Stomach (tissue), 9 donors: Measurements from ENCODE around the gene DENND2A. TPM values are rescaled to one million over a fixed set of nuclear protein-coding genes. Genes with fewer than 3 reads are reported as not detected.

Source experiments
- DNase-seq, 2 donors: peaks; one replicate each; pipeline versions ENCODE4 v3.0.0 to v3.0.0-alpha.2; 2013 to 2019
- H3K27ac ChIP-seq, 5 donors: fragments of 200-600 bp in 4 of 5; sonication (generic) in 4 of 5; one replicate each; pipeline ENCODE4 v1.5.1; 2013 to 2019; ENCODE audit warnings: mild to moderate bottlenecking in 1 of 5, moderate library complexity in 1 of 5
- H3K27me3 ChIP-seq, 3 donors: fragments of 200-600 bp; sonication (generic); one replicate each; pipeline ENCODE4 v1.5.1; 2017 to 2019; ENCODE audit warnings: mixed run types in 1 of 3
- H3K36me3 ChIP-seq, 4 donors: fragments of 200-600 bp; sonication (generic); 1 replicate in 3 of 4; 2 replicates in 1 of 4; pipeline ENCODE4 v1.5.1; 2016 to 2019
- H3K4me1 ChIP-seq, 4 donors: fragments of 200-600 bp; sonication (generic); one replicate each; pipeline ENCODE4 v1.5.1; 2016 to 2019
- H3K4me3 ChIP-seq, 4 donors: fragments of 200-600 bp; sonication (generic) in 3 of 4; one replicate each; pipeline ENCODE4 v1.5.1; 2016 to 2019; ENCODE audit warnings: mild to moderate bottlenecking in 1 of 4
- H3K9me3 ChIP-seq, 4 donors: fragments of 200-600 bp; sonication (generic); one replicate each; pipeline ENCODE4 v1.5.1; 2016 to 2019
- EP300 ChIP-seq: sonication (generic); formaldehyde crosslinking; IDR thresholded peaks from one replicate; pipeline ENCODE4 v1.6.1; 2017; ENCODE audit warnings: antibody characterized with exemption
- POLR2A ChIP-seq, 4 donors: fragments of 450-650 bp; IDR thresholded peaks; one replicate each; pipeline ENCODE4 v1.6.1; 2016; ENCODE audit warnings: antibody characterized with exemption in 4 of 4, control low read depth in 2 of 4, mild to moderate bottlenecking in 1 of 4, moderate library complexity in 1 of 4
- POLR2AphosphoS5 ChIP-seq, 3 donors: sonication (generic); formaldehyde crosslinking; IDR thresholded peaks; one replicate each; pipeline ENCODE4 v1.6.1; 2016; ENCODE audit warnings: antibody characterized with exemption in 3 of 3
- WGBS, 5 donors: extraction: QIAGEN DNeasy Blood & Tissue Kit in 3 of 5; methylation state at CpG; one replicate each; pipeline versions ENCODE4 v1.1.5 to v1.1.7; 2013 to 2018; 5-methylcytosine and 5-hydroxymethylcytosine counted together
- intact Hi-C: fragments of 100-400 bp; cut with DNase I; formaldehyde crosslinking; loops from one replicate; pipeline ENCODE4 v1.15.1; 2023; ENCODE audit warnings: low total_unique reads
- polyA plus RNA-seq, 3 donors: library from polyadenylated mRNA; stranded (reverse); fragments of 200-250 nt; gene quantifications; one replicate each; pipeline ENCODE4 v1.2.3, GENCODE V29; 2013
- total RNA-seq, 5 donors: library from RNA; depleted of rRNA; stranded (reverse); fragments of >200 nt; gene quantifications; one replicate each; pipeline versions ENCODE4 v1.1.0 to v1.2.3, GENCODE V29; 2014 to 2016
- TF ChIP-seq, protein P1 (sequence below), 7 experiments: fragments of 450-650 bp in 4 of 7; fragments of 200-600 bp in 3 of 7; sonication (generic) in 3 of 7; IDR thresholded peaks; one replicate each; pipeline ENCODE4 v1.5.1; 2016 to 2019; ENCODE audit warnings: antibody characterized with exemption in 7 of 7, control low read depth in 2 of 7, mild to moderate bottlenecking in 1 of 7
- donor health status: healthy with polysubstance abuse.
- donor health status: Bipolar disorder and iron deficiency.
- donor health status: healthy.

The DENND2A gene
- total and polyA plus RNA-seq, 8 donors = 1.8 to 17.8 (median 6.5) TPM

DNA sequence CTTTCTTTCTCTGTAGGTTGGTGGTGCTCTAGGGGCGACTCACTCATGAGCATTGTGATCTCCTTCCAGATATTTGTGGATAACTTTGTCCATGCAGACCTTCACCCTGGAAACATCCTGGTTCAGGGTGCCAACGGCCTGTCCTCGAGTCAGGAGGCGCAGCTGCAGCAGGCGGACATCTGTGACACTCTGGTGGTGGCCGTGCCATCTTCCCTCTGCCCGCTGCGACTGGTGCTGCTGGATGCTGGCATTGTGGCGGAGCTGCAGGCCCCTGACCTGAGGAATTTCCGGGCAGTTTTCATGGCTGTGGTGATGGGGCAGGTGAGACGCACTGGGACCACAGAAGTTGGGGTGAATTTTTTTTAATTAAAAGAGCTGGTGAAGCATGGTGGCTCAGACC, 46.3 kb upstream of the DENND2A start:
- peaks cover 39 to 100% (median 93%) of the 10 kb centered on the region in 4 donors for H3K36me3 ChIP-seq
- no peaks in the 10 kb centered on the region for H3K4me1 ChIP-seq
- no peak for DNase-seq
- H3K9me3 ChIP-seq = no peaks in the 10 kb centered on the region
- no peak overlapping the region for H3K4me3 ChIP-seq
- 94 to 98% (median 95%) methylated on average over 9 to 11 of the region's 11 CpGs for WGBS, 5 donors
- H3K27ac ChIP-seq = no peak overlapping the region
- intact Hi-C loops = no loop called here
- TF ChIP-seq POLR2AphosphoS5 (IDR thresholded peaks at IDR 0.05) (no peak), POLR2A (IDR thresholded peaks at IDR 0.05) (no peak), EP300 (no peak)
- TF ChIP-seq, protein P1, sequence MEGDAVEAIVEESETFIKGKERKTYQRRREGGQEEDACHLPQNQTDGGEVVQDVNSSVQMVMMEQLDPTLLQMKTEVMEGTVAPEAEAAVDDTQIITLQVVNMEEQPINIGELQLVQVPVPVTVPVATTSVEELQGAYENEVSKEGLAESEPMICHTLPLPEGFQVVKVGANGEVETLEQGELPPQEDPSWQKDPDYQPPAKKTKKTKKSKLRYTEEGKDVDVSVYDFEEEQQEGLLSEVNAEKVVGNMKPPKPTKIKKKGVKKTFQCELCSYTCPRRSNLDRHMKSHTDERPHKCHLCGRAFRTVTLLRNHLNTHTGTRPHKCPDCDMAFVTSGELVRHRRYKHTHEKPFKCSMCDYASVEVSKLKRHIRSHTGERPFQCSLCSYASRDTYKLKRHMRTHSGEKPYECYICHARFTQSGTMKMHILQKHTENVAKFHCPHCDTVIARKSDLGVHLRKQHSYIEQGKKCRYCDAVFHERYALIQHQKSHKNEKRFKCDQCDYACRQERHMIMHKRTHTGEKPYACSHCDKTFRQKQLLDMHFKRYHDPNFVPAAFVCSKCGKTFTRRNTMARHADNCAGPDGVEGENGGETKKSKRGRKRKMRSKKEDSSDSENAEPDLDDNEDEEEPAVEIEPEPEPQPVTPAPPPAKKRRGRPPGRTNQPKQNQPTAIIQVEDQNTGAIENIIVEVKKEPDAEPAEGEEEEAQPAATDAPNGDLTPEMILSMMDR (IDR thresholded peaks at IDR 0.05) = no peak
- no peaks in the 10 kb centered on the region for H3K27me3 ChIP-seq

DNA sequence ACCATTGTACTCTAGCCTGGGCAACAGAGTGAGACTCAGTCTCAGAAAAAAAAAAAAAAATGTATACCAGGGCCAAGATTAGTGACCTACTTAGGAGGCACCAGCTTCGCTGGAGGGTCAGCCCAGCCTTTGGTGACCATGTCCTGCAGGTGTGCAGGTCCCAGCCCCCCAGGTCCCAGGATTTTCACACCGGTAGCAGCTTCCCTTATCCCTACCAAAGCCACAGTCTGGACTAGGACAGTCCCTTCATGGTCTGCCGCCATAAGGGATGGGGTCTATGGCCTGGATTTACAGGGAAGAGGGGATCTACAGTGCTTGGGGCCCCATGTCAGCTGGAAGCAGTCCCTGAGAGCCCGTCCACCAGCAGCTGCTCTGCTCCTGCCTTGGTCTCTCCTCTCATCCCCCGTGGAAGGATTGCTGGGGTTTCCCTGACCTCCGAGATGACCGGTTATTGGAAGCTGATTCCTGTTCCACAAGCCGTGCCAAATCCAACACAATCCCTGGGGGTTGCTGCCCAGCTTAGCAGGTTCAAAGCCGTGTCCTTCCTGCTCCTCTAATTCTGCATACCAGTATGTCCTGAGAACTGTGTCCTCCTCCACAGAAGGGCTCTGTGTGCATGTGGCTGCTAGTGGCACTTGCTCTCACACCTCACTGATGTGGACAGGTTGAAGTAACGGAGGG, 44.9 kb upstream of the DENND2A start:
- TF ChIP-seq POLR2A (IDR thresholded peaks at IDR 0.05) (no peak), POLR2AphosphoS5 (IDR thresholded peaks at IDR 0.05) (no peak), EP300 (no peak)
- TF ChIP-seq, protein P1 (IDR thresholded peaks at IDR 0.05) = no peak
- H3K27ac ChIP-seq = no peak overlapping the region
- H3K4me3 ChIP-seq = no peak overlapping the region
- WGBS, 5 donors = 66 to 91% (median 67%) methylated on average over 9 to 10 of the region's 10 CpGs
- intact Hi-C loops = no loop called here
- H3K36me3 ChIP-seq = peaks cover 45 to 100% (median 93%) of the 10 kb centered on the region in 4 donors
- no peaks in the 10 kb centered on the region for H3K27me3 ChIP-seq
- no peaks in the 10 kb centered on the region for H3K4me1 ChIP-seq
- no peak for DNase-seq
- no peaks in the 10 kb centered on the region for H3K9me3 ChIP-seq

DNA sequence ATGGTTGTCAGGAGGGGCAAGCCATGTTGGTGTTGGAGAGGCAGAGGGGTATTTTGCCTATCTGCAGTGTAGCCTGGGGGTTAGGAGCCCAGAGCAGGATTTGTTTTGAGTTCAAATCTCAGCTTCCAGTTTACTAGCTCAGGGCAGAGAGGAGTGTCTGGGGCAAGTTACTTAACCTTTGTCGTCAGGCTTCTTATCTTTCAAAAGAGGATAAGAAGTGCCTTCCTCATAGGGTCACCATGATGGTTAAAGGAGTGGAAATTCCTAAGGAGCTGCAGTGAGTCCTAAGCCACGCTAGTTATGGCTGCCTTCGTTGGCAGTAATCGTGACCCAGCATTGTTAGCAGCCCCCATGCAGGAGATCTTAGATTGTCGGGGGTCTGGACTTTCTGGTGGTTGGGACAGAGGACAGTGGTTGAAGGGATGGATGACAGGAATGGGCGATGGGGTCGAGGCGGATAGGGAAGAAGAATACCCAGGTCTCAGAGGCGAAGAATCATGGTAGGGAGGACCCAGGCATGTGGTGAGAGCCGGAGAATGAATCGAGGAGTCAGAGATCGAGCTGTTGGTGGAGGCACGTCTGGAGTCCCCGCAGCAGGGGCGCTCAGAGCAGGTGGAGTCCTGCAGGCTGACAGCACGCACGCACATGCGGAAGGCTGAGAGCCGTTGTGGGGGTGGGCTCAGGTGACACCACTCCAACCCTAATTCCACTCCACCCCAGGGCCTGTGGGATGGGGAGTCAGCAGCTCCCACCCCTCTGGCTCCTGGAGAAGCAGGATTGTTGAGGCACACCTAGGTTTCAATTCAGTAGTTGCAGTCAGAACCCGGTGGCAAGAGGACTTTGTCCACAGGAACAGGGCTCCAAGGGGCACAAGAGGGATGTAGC, 43.7 kb upstream of the DENND2A start:
- Histone ChIP-seq H3K4me1 (no peaks in the 10 kb centered on the region), H3K36me3 (peaks cover 39 to 100% (median 93%) of the 10 kb centered on the region in 4 donors), H3K27me3 (no peaks in the 10 kb centered on the region), H3K4me3 (no peak overlapping the region), H3K9me3 (no peaks in the 10 kb centered on the region), H3K27ac (no peak overlapping the region)
- no peak for DNase-seq
- WGBS, 5 donors = 88 to 92% (median 90%) methylated on average over 19 to 20 of the region's 20 CpGs
- TF ChIP-seq EP300 = no peak
- TF ChIP-seq, protein P1 (IDR thresholded peaks at IDR 0.05) = no peak
- no peak for TF ChIP-seq POLR2A (IDR thresholded peaks at IDR 0.05)
- no peak for TF ChIP-seq POLR2AphosphoS5 (IDR thresholded peaks at IDR 0.05)
- intact Hi-C loops = no loop called here

DNA sequence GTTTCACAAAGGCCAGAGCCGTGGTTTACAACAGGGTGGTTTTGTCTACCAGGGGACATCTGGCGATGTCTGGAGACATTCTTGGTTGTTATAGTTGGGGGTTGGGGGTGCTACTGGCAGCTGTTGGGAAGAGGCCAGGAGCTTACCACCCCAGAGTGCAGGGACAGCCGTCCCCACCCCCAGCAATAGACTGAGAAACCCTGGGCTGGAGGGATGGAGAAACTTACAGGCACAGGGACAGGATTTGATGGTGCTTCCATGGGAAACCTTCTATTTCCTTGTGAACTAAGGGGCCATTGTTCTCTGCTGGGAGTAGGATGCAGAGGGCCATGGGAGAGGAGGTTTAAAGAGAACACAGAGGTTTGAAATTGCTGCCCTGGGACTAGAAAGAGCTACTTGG, 43.0 kb upstream of the DENND2A start:
- WGBS, 5 donors = 86 to 96% (median 94%) methylated on average over 3 of the region's 3 CpGs
- Histone ChIP-seq H3K9me3 (no peaks in the 10 kb centered on the region), H3K4me1 (no peaks in the 10 kb centered on the region), H3K27me3 (no peaks in the 10 kb centered on the region), H3K27ac (no peak overlapping the region), H3K4me3 (no peak overlapping the region), H3K36me3 (peaks cover 42 to 100% (median 93%) of the 10 kb centered on the region in 4 donors)
- intact Hi-C loops = no loop called here
- peak in 1 of 2 donors; percentile 53 for DNase-seq
- TF ChIP-seq POLR2AphosphoS5 (IDR thresholded peaks at IDR 0.05) (no peak), POLR2A (IDR thresholded peaks at IDR 0.05) (no peak), EP300 (no peak)
- TF ChIP-seq, protein P1 (IDR thresholded peaks at IDR 0.05) = no peak
